ENCODE measurements around the gene PSMD4.

The PSMD4 gene

GRCh38 chr1:151311589-151312331, 57.2 kb downstream of the PSMD4 start (continued):
- TF ChIP-seq ZNF280C (tag by site-specific recombination; IDR thresholded peaks at IDR 0.05) (no peak), SCRT2 (tag by site-specific recombination; IDR thresholded peaks at IDR 0.05) (peak; percentile 62; the same call in 1 of the 2 replicates), ZNF843 (tag by site-specific recombination; IDR thresholded peaks at IDR 0.05) (peak; percentile 35; the same call in 1 of the 2 replicates), ZNF394 (tag by site-specific recombination; IDR thresholded peaks at IDR 0.05; ENCODE audit: borderline replicate concordance) (peak; percentile 90), BCL11A (tag by site-specific recombination; IDR thresholded peaks at IDR 0.05; ENCODE audit: low read depth) (peak; percentile 52; the same call in 1 of the 2 replicates), MEIS1 (CRISPR knock-in tag; IDR thresholded peaks at IDR 0.05; ENCODE audit: borderline replicate concordance) (no peak), KLF17 (tag by site-specific recombination; IDR thresholded peaks at IDR 0.05) (peak; percentile 97), ZNF23 (tag by site-specific recombination; IDR thresholded peaks at IDR 0.05; ENCODE audit: borderline replicate concordance) (no peak), ZNF324 (tag by site-specific recombination; IDR thresholded peaks at IDR 0.05) (peak; percentile 93), ZNF366 (tag by site-specific recombination; conservative IDR thresholded peaks at IDR 0.05) (peak; percentile 89), HOXA7 (CRISPR knock-in tag; IDR thresholded peaks at IDR 0.05; ENCODE audit: borderline replicate concordance) (no peak), PRDM10 (tag by site-specific recombination; IDR thresholded peaks at IDR 0.05) (peak; percentile 27; the same call in 1 of the 2 replicates), ZBTB10 (tag by site-specific recombination; IDR thresholded peaks at IDR 0.05) (peak; percentile 65; the same call in 1 of the 2 replicates)

- H3K4me1 ChIP-seq (ENCODE audit: control insufficient read depth, insufficient read depth, low read length): no peaks in the 10 kb centered on the region
- H3K4me3 ChIP-seq (ENCODE audit: low read depth, low read length): no peak overlapping the region
- H3K9me3 ChIP-seq (ENCODE audit: control insufficient read depth, insufficient read depth, low read depth, low read length): no peaks in the 10 kb centered on the region
- POLR2A ChIA-PET: interaction anchor here (1.6 to 5.0 kb wide), 2 partner anchors 11 to 12 kb away, joined by 7 to 56 read pairs; partner anchors contain the start of gene PI4KB
- peaks cover 12 to 97% of the 10 kb centered on the region in 2 experiments for H3K36me3 ChIP-seq (ENCODE audit: control insufficient read depth in 2 of 2, insufficient read depth in 1 of 2, low read length in 2 of 2)
- H3K27ac ChIP-seq (ENCODE audit: extremely low read depth, low read depth, low read length): no peak overlapping the region
- CTCF ChIA-PET: interaction anchor here (0.6 to 12.7 kb wide), 4 partner anchors 12 to 208 kb away, joined by 3 to 88 read pairs (median 23); no protein-coding TSS in a partner anchor
- TF ChIP-seq HOXC10 (CRISPR knock-in tag; IDR thresholded peaks at IDR 0.05): no peak
- peak; percentile 94 for TF ChIP-seq ZNF184 (tag by site-specific recombination; IDR thresholded peaks at IDR 0.05)
These were observed 57.9 kb downstream of the PSMD4 start for GRCh38 chr1:151312411-151312810.

Measured in HEK293 (cell line).